WTC11 (cell line): ENCODE data around the gene CNOT6. TPM values are rescaled to one million over a fixed set of nuclear protein-coding genes. Genes with fewer than 3 reads are reported as not detected.

Experiments used
- ATAC-seq: fragments of 200-7000 bp; cut with Tn5 transposase; 2 replicates; pipeline ENCODE4 v1.10.0; 2021; ENCODE audit warnings: mild to moderate bottlenecking, moderate library complexity
- CTCF ChIA-PET: fragments of 300-600 bp; sonication (Branson Sonifier 250); formaldehyde crosslinking; loops from one replicate; lab custom pipeline; 2021; ENCODE audit warnings: antibody characterized with exemption; lab: Charles Lee
- POLR2A ChIA-PET: fragments of 350-600 bp; sonication (Branson Sonifier 250); formaldehyde crosslinking; loops from one replicate; lab custom pipeline; 2021; ENCODE audit warnings: antibody characterized with exemption; lab: Charles Lee
- DNase-seq: peaks from one replicate; pipeline ENCODE4 v3.0.0; 2021; ENCODE audit warnings: low spot score
- H3K27ac Mint-ChIP-seq: 2 replicates; pipeline ENCODE4 v1.8.0; 2021; ENCODE audit warnings: mixed read lengths
- H3K27me3 Mint-ChIP-seq: 2 replicates; pipeline ENCODE4 v1.8.0; 2021; ENCODE audit warnings: low read depth, mild to moderate bottlenecking, moderate library complexity, mixed read lengths
- H3K36me3 Mint-ChIP-seq: 2 replicates; pipeline ENCODE4 v1.8.0; 2021; ENCODE audit warnings: mixed read lengths
- H3K4me1 Mint-ChIP-seq: 2 replicates; pipeline ENCODE4 v1.8.0; 2022; ENCODE audit warnings: mixed read lengths
- H3K4me3 Mint-ChIP-seq: 2 replicates; pipeline ENCODE4 v1.8.0; 2021; ENCODE audit warnings: mild to moderate bottlenecking, moderate library complexity, mixed read lengths
- H3K9me3 Mint-ChIP-seq: 2 replicates; pipeline ENCODE4 v1.8.0; 2021; ENCODE audit warnings: mixed read lengths
- ATF1 ChIP-seq: sonication (generic); formaldehyde crosslinking; IDR thresholded peaks from 2 replicates; pipeline ENCODE4 v1.8.1; 2023; ENCODE audit warnings: mild to moderate bottlenecking, moderate library complexity, missing genetic modification reagents
- CBFB ChIP-seq: sonication (generic); formaldehyde crosslinking; IDR thresholded peaks from 2 replicates; pipeline ENCODE4 v1.8.1; 2022; ENCODE audit warnings: mild to moderate bottlenecking, low read depth, missing genetic modification reagents
- FOXK1 ChIP-seq: sonication (generic); formaldehyde crosslinking; IDR thresholded peaks from 2 replicates; pipeline ENCODE4 v1.8.0; 2022; ENCODE audit warnings: mild to moderate bottlenecking, moderate library complexity, missing genetic modification reagents
- HMGA2 ChIP-seq: fragments of 250-450 bp; sonication (Bioruptor Pico); IDR thresholded peaks from 2 replicates; pipeline ENCODE4 v1.4.0; 2021; ENCODE audit warnings: mild to moderate bottlenecking, moderate library complexity
- PRDM15 ChIP-seq: sonication (generic); formaldehyde crosslinking; IDR thresholded peaks from 2 replicates; pipeline ENCODE4 v1.8.0; 2022; ENCODE audit warnings: missing genetic modification reagents
- TEAD1 ChIP-seq: sonication (generic); formaldehyde crosslinking; IDR thresholded peaks from 2 replicates; pipeline ENCODE4 v1.8.0; 2022; ENCODE audit warnings: mild to moderate bottlenecking, missing genetic modification reagents
- ZNF121 ChIP-seq: sonication (generic); formaldehyde crosslinking; IDR thresholded peaks from 2 replicates; pipeline ENCODE4 v1.8.0; 2023; ENCODE audit warnings: missing genetic modification reagents
- ZNF416 ChIP-seq: fragments of 250-450 bp; sonication (Bioruptor Pico); IDR thresholded peaks from 2 replicates; pipeline ENCODE4 v1.9.0; 2021; ENCODE audit warnings: mild to moderate bottlenecking, inconsistent platforms
- ZNF532 ChIP-seq: fragments of 250-450 bp; sonication (Bioruptor Pico); IDR thresholded peaks from 2 replicates; pipeline ENCODE4 v1.9.0; 2021; ENCODE audit warnings: mild to moderate bottlenecking, borderline replicate concordance
- ZNF671 ChIP-seq: fragments of 250-450 bp; sonication (Bioruptor Pico); IDR thresholded peaks from 2 replicates; pipeline ENCODE4 v1.8.0; 2021; ENCODE audit warnings: mild to moderate bottlenecking
- total RNA-seq: library from RNA; stranded (reverse); gene quantifications from 3 replicates; pipeline ENCODE4 v1.2.3, GENCODE V29; 2021
- TF ChIP-seq, protein P1 (sequence below): sonication (generic); formaldehyde crosslinking; IDR thresholded peaks from 2 replicates; pipeline ENCODE4 v1.8.0; 2023; ENCODE audit warnings: missing genetic modification reagents, mild to moderate bottlenecking, borderline replicate concordance

The CNOT6 gene
- total RNA-seq, 1 experiment from 2014 or later, result 41.0 TPM

DNA sequence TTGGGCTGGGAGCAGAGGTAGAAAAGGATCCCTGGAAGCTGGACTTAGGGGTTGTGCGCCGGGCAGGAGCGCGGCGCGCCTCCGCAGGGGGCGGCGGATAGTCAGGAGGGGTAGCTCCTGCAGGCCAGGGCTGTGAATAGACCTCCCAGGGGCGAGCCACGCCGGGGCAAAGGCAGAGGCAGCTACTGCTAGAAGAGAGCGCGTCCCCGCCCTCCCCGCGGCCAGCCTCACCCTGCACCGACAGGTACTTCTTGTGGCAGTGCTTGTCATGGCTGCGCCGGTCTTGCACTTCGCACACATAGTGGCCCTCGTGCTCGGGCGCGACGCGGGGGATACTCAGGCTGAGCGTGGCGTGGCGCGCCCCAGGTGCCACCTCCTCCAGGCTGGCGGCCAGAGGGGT lies 127.1 kb downstream of the CNOT6 start:
- POLR2A ChIA-PET, result no interaction called here
- CTCF ChIA-PET, result interaction anchor here (0.7 to 1.1 kb wide), 3 partner anchors 10 to 289 kb away, joined by 3 to 6 read pairs (median 5); no protein-coding TSS in a partner anchor
- Mint-ChIP-seq H3K4me3 (no peak overlapping the region), H3K9me3 (no peaks in the 10 kb centered on the region), H3K36me3 (no peaks in the 10 kb centered on the region), H3K27ac (no peak overlapping the region), H3K27me3 (peaks cover 14% of the 10 kb centered on the region), H3K4me1 (peaks cover 2% of the 10 kb centered on the region; the same call in 1 of the 2 replicates)
- ATAC-seq (no peak), DNase-seq (no peak)
- TF ChIP-seq HMGA2 (CRISPR knock-in tag), result no peak
- TF ChIP-seq ZNF121 (CRISPR knock-in tag), result no peak
- TF ChIP-seq ZNF671, result no peak
- TF ChIP-seq CBFB, result no peak
- no peak for TF ChIP-seq FOXK1
- TF ChIP-seq, protein P1, sequence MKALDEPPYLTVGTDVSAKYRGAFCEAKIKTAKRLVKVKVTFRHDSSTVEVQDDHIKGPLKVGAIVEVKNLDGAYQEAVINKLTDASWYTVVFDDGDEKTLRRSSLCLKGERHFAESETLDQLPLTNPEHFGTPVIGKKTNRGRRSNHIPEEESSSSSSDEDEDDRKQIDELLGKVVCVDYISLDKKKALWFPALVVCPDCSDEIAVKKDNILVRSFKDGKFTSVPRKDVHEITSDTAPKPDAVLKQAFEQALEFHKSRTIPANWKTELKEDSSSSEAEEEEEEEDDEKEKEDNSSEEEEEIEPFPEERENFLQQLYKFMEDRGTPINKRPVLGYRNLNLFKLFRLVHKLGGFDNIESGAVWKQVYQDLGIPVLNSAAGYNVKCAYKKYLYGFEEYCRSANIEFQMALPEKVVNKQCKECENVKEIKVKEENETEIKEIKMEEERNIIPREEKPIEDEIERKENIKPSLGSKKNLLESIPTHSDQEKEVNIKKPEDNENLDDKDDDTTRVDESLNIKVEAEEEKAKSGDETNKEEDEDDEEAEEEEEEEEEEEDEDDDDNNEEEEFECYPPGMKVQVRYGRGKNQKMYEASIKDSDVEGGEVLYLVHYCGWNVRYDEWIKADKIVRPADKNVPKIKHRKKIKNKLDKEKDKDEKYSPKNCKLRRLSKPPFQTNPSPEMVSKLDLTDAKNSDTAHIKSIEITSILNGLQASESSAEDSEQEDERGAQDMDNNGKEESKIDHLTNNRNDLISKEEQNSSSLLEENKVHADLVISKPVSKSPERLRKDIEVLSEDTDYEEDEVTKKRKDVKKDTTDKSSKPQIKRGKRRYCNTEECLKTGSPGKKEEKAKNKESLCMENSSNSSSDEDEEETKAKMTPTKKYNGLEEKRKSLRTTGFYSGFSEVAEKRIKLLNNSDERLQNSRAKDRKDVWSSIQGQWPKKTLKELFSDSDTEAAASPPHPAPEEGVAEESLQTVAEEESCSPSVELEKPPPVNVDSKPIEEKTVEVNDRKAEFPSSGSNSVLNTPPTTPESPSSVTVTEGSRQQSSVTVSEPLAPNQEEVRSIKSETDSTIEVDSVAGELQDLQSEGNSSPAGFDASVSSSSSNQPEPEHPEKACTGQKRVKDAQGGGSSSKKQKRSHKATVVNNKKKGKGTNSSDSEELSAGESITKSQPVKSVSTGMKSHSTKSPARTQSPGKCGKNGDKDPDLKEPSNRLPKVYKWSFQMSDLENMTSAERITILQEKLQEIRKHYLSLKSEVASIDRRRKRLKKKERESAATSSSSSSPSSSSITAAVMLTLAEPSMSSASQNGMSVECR (CRISPR knock-in tag), result no peak
- no peak for TF ChIP-seq ATF1 (CRISPR knock-in tag)

- no peaks in the 10 kb centered on the region for H3K36me3 Mint-ChIP-seq
- ChIA-PET POLR2A (interaction anchor here (0.5 kb wide), 1 partner anchor 8 kb away, joined by 3 read pairs; no protein-coding TSS in a partner anchor), CTCF (interaction anchor here (1.1 kb wide), 1 partner anchor 12 kb away, joined by 4 read pairs; no protein-coding TSS in a partner anchor)
- peaks cover 10% of the 10 kb centered on the region for H3K27me3 Mint-ChIP-seq
- peaks cover 2% of the 10 kb centered on the region; the same call in 1 of the 2 replicates for H3K4me1 Mint-ChIP-seq
- DNase-seq (no peak), ATAC-seq (no peak)
- no peaks in the 10 kb centered on the region for H3K9me3 Mint-ChIP-seq
- no peak overlapping the region for H3K27ac Mint-ChIP-seq
- no peak for TF ChIP-seq ZNF416 (CRISPR knock-in tag)
- TF ChIP-seq ZNF532 (CRISPR knock-in tag), result no peak
- no peak for TF ChIP-seq TEAD1 (CRISPR knock-in tag)
- no peak for TF ChIP-seq PRDM15 (CRISPR knock-in tag)
- no peak overlapping the region for H3K4me3 Mint-ChIP-seq
Measured at GRCh38 chr5:180622910-180623309, 128.7 kb downstream of the CNOT6 start.
